OCI-LY1 (cell line): Measurements from ENCODE around the gene SP100.

Source experiments
- CTCF ChIP-seq: fragments of 200-600 bp; sonication (generic), shearing (Covaris generic); IDR thresholded peaks from 2 replicates; pipeline ENCODE4 v1.5.1; 2017; ENCODE audit warnings: mild to moderate bottlenecking, antibody characterized with exemption, low read length, moderate library complexity, mixed read lengths
- EZH2 ChIP-seq: fragments of 200-600 bp; sonication (generic), shearing (Covaris generic); IDR thresholded peaks from 2 replicates; pipeline ENCODE4 v1.8.0; 2017; ENCODE audit warnings: borderline replicate concordance, mixed run types, mild to moderate bottlenecking, antibody characterized with exemption, low read length, moderate library complexity, mixed read lengths

DNA sequence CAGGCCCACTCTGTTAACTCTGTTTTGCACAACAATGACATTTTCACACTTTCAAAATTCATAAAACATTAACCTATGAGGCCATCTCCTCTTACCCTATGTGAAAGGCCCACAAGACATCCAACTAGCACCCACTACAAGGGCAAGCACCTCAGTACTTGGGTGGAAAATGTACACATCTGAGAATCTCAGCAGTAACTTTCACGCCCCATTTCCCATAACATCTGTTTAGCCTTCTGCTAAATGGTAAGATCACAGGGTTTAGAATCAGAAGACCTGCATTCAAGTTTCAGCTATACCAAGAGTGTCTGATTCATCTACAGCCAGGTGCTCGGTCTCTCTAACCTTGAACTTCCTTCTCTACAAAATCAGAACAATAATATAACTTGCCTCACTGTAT, 89.2 kb downstream of the SP100 start:
- TF ChIP-seq EZH2 (no peak), CTCF (no peak)
